ENCODE data around the gene CCNB3.

The CCNB3 gene, protein sequence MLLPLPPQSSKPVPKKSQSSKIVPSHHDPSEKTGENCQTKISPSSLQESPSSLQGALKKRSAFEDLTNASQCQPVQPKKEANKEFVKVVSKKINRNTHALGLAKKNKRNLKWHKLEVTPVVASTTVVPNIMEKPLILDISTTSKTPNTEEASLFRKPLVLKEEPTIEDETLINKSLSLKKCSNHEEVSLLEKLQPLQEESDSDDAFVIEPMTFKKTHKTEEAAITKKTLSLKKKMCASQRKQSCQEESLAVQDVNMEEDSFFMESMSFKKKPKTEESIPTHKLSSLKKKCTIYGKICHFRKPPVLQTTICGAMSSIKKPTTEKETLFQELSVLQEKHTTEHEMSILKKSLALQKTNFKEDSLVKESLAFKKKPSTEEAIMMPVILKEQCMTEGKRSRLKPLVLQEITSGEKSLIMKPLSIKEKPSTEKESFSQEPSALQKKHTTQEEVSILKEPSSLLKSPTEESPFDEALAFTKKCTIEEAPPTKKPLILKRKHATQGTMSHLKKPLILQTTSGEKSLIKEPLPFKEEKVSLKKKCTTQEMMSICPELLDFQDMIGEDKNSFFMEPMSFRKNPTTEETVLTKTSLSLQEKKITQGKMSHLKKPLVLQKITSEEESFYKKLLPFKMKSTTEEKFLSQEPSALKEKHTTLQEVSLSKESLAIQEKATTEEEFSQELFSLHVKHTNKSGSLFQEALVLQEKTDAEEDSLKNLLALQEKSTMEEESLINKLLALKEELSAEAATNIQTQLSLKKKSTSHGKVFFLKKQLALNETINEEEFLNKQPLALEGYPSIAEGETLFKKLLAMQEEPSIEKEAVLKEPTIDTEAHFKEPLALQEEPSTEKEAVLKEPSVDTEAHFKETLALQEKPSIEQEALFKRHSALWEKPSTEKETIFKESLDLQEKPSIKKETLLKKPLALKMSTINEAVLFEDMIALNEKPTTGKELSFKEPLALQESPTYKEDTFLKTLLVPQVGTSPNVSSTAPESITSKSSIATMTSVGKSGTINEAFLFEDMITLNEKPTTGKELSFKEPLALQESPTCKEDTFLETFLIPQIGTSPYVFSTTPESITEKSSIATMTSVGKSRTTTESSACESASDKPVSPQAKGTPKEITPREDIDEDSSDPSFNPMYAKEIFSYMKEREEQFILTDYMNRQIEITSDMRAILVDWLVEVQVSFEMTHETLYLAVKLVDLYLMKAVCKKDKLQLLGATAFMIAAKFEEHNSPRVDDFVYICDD (N-terminal part only)

DNA sequence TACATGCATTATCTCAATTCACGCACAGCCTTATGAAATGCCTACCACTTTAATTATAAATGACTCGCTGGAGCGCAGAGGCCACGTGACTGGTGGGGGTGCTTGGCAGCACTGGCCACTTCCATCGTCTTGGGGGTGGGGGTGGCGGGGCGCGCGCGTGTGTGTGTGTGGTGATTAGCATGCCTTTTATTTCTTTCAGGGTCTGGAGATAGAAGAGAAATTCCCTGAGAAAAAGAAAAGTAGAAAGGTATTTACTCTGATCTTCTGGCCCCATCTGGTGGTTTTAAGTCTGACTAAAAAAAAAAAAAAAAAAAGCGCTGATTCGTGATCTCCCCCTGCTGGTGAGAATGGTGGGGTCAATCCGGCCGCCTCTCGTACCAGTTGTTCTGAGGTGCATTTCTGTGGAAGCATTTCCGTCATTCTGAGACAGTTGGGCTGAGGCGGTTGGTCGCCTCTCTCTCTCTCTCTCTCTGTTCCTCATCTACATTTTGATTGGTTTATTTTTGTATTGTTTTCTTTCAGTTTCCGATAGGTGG is at the start of gene CCNB3:
CCNB3 (plus strand) TSS at position 402 of the 536 bp plus-strand sequence. CDS start 80,399 bp downstream, outside the sequence.
- TF ChIP-seq, protein P1, sequence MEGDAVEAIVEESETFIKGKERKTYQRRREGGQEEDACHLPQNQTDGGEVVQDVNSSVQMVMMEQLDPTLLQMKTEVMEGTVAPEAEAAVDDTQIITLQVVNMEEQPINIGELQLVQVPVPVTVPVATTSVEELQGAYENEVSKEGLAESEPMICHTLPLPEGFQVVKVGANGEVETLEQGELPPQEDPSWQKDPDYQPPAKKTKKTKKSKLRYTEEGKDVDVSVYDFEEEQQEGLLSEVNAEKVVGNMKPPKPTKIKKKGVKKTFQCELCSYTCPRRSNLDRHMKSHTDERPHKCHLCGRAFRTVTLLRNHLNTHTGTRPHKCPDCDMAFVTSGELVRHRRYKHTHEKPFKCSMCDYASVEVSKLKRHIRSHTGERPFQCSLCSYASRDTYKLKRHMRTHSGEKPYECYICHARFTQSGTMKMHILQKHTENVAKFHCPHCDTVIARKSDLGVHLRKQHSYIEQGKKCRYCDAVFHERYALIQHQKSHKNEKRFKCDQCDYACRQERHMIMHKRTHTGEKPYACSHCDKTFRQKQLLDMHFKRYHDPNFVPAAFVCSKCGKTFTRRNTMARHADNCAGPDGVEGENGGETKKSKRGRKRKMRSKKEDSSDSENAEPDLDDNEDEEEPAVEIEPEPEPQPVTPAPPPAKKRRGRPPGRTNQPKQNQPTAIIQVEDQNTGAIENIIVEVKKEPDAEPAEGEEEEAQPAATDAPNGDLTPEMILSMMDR (IDR thresholded peaks at IDR 0.05; ENCODE audit: insufficient read depth, low read length, poor library complexity, severe bottlenecking) = peak; percentile 66
- H3K27me3 ChIP-seq (replicated peaks; ENCODE audit: control insufficient read depth, insufficient read depth, low read length) = no peaks in the 10 kb centered on the region
- H3K4me3 ChIP-seq (replicated peaks; ENCODE audit: low read depth, low read length) = peak within 1 kb of the TSS; percentile 45
- peak; percentile 64 for DNase-seq (ENCODE audit: extremely low read depth, insufficient read length)
- no peaks in the 10 kb centered on the region for H3K36me3 ChIP-seq (ENCODE audit: control insufficient read depth, insufficient read depth, low read length)

DNA sequence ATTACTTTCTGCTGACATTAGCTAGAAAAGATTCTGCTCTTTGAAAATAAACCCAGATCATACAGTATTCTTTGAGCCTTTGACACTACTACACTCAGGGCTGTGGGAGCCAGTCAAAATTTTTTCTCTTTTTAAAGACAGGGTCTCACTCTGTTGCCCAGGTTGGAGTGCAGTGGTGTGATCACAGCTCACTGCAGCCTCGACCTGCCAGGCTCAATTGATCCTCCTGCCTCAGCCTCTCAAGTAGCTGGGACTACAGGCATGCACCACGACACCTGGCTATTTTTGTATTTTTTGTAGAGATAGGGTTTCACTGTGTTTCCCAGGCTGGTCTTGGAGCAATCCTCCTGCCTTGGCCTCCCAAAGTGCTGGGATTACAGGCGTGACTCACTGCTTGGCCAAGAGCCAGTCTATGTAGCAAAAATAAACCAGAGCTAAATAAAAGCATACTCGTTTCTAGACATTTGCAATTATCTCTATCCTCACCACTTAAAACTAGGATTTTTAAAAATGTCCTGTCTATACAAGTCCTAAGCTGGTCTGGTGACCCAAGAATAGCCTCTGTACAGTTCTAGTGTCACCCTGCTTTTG is 46.9 kb upstream of the CCNB3 start:
- Histone ChIP-seq H3K36me3 (ENCODE audit: control insufficient read depth, insufficient read depth, low read length) (no peaks in the 10 kb centered on the region), H3K4me3 (replicated peaks; ENCODE audit: low read depth, low read length) (no peak overlapping the region), H3K27me3 (replicated peaks; ENCODE audit: control insufficient read depth, insufficient read depth, low read length) (no peaks in the 10 kb centered on the region)
- no peak for DNase-seq (ENCODE audit: extremely low read depth, insufficient read length)
- TF ChIP-seq, protein P1 (IDR thresholded peaks at IDR 0.05; ENCODE audit: insufficient read depth, low read length, poor library complexity, severe bottlenecking) = no peak

DNA sequence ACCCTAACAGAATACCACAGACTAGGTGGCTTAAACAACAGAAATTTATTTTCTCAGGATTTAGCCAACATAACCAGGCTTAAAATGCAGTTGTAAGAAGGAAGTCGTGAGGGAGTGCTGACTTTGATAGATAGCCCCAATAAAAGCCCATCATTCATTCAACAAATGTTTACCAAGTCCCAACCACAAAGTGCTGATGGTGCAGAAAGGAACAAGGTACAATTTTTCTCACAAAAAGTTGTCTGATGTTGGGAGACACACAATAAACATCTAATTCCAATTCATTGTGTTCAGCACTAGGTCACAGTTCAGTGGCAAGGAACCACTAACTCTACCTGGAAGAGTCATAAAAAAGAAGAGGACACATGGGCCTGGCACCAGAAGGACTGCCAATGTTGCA is 46.0 kb upstream of the CCNB3 start:
- TF ChIP-seq, protein P1 (IDR thresholded peaks at IDR 0.05; ENCODE audit: insufficient read depth, low read length, poor library complexity, severe bottlenecking) = no peak
- H3K36me3 ChIP-seq (ENCODE audit: control insufficient read depth, insufficient read depth, low read length) = no peaks in the 10 kb centered on the region
- no peaks in the 10 kb centered on the region for H3K27me3 ChIP-seq (replicated peaks; ENCODE audit: control insufficient read depth, insufficient read depth, low read length)
- H3K4me3 ChIP-seq (replicated peaks; ENCODE audit: low read depth, low read length) = no peak overlapping the region
- DNase-seq (ENCODE audit: extremely low read depth, insufficient read length) = no peak

DNA sequence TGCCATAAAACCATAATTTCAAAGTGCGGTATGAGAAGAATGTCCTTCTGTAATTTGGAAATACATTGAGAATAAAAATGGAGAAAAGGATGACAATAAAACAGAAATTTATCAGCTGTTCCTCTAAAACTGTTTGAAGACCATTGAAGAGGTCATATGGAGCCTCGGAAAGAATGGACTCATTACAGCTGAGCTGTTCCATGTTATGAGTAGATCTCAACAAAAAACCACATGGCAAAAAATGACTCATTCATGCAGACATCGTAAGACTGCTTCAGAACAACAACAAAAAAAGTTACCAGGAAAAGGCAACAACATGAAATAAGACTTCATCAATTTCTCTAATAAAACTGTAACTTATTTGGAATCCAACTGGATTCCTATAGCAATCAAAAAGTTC is 43.4 kb upstream of the CCNB3 start:
- Histone ChIP-seq H3K36me3 (ENCODE audit: control insufficient read depth, insufficient read depth, low read length) (no peaks in the 10 kb centered on the region), H3K27me3 (replicated peaks; ENCODE audit: control insufficient read depth, insufficient read depth, low read length) (no peaks in the 10 kb centered on the region), H3K4me3 (replicated peaks; ENCODE audit: low read depth, low read length) (no peak overlapping the region)
- DNase-seq (ENCODE audit: extremely low read depth, insufficient read length) = no peak
- TF ChIP-seq, protein P1 (IDR thresholded peaks at IDR 0.05; ENCODE audit: insufficient read depth, low read length, poor library complexity, severe bottlenecking) = no peak

DNA sequence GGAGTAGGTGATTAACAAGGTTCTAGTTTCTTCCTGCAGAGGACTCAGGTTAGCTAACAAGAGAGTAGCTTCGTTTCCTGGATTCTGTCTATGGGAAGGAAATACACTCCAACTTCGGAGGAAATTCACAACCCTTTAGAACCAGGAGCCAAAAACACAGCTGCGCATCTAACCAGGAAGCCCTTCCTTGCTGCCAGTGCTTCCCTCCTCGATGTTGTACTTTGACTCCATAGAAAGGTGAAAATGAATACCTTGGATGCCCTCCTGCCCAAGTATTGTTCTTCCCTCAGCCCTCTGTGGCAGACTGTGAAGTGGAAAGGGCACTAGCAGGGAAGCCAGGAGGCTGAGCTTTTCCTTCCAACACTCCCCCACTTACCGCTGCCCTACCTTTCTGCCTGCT is 38.8 kb upstream of the CCNB3 start:
- TF ChIP-seq, protein P1 (IDR thresholded peaks at IDR 0.05; ENCODE audit: insufficient read depth, low read length, poor library complexity, severe bottlenecking) = no peak
- DNase-seq (ENCODE audit: extremely low read depth, insufficient read length) = no peak
- H3K27me3 ChIP-seq (replicated peaks; ENCODE audit: control insufficient read depth, insufficient read depth, low read length) = no peaks in the 10 kb centered on the region
- H3K36me3 ChIP-seq (ENCODE audit: control insufficient read depth, insufficient read depth, low read length) = no peaks in the 10 kb centered on the region
- H3K4me3 ChIP-seq (replicated peaks; ENCODE audit: low read depth, low read length) = no peak overlapping the region

All from GM06990 (cell line).